Parathyroid adenoma (tissue), 2 donors: ENCODE measurements around the gene GUCA2A.

ENCODE experiments used
- H2AFZ ChIP-seq: fragments of 300-600 bp; sonication (generic); one replicate; pipeline ENCODE4 v1.7.0; 2017; ENCODE audit warnings: antibody characterized with exemption, mild to moderate bottlenecking
- H3K27ac ChIP-seq: fragments of 300-600 bp; sonication (generic); one replicate; pipeline ENCODE4 v1.7.0; 2017
- H3K27me3 ChIP-seq: fragments of 300-600 bp; sonication (generic); one replicate; pipeline ENCODE4 v1.7.0; 2017; ENCODE audit warnings: low read length; ENCODE audit not compliant: control insufficient read depth, insufficient read depth
- H3K36me3 ChIP-seq: fragments of 300-600 bp; sonication (generic); one replicate; pipeline ENCODE4 v1.7.0; 2017; ENCODE audit warnings: low read length; ENCODE audit not compliant: control insufficient read depth, insufficient read depth
- H3K4me1 ChIP-seq: fragments of 300-600 bp; sonication (generic); one replicate; pipeline ENCODE4 v1.7.0; 2017; ENCODE audit warnings: control low read depth
- H3K4me2 ChIP-seq: fragments of 300-600 bp; sonication (generic); one replicate; pipeline ENCODE4 v1.7.0; 2017; ENCODE audit warnings: low read length
- H3K4me3 ChIP-seq: fragments of 300-600 bp; sonication (generic); one replicate; pipeline ENCODE4 v1.7.0; 2017; ENCODE audit warnings: low read depth, low read length
- H3K79me2 ChIP-seq: fragments of 300-600 bp; sonication (generic); one replicate; pipeline ENCODE4 v1.7.0; 2017; ENCODE audit warnings: control low read depth
- H3K9ac ChIP-seq: fragments of 300-600 bp; sonication (generic); one replicate; pipeline ENCODE4 v1.7.0; 2017; ENCODE audit warnings: mild to moderate bottlenecking
- H3K9me3 ChIP-seq: fragments of 300-600 bp; sonication (generic); one replicate; pipeline ENCODE4 v1.7.0; 2017; ENCODE audit warnings: low read length; ENCODE audit not compliant: control insufficient read depth
- TF ChIP-seq, protein P1 (sequence below): fragments of 300-600 bp; sonication (generic); IDR thresholded peaks from one replicate; pipeline ENCODE4 v1.7.0; 2017; ENCODE audit warnings: antibody characterized with exemption, mild to moderate bottlenecking
- donor health status: primary hyperparathyroidism.

GUCA2A gene

DNA sequence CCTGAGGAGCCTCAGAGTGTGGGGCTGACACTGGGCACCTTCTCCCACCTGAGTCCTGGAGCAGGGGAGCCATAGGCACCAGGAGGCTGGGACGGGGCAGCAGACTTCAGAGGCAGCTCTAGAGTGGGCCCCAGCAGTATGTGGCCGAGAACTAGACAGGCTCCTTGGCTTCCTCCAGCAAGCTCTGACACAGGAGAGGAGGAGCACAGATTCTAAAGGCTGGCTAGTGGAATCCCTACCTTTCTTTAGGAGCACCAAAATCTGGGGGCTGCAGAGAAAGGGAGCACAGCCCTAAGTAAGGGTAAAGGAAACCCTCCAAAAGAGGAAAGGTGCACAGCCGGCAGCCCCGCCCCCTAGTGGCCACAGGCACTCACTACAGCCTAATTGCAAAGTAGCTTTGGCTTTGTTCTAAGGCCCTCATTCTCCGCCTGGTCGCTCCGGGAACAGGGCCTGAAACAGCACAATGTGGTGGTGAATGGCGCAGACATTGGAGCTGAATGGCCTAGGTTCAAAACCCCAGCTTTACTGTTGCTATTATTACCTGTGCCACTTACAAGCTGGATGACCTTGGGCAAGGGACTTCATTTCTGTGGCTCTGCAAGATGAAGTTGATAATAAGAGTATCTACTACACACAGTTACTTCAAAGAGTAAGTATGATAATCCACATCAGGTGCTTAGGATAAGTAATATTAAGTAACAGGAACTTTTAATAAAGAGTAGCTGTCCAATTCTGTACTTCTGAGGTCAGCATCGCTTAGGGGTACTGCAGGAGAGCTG lies 8.8 kb upstream of the GUCA2A start:
- no peak overlapping the region for H3K9ac ChIP-seq
- no peak overlapping the region for H2AFZ ChIP-seq
- H3K79me2 ChIP-seq, result no peaks in the 10 kb centered on the region
- H3K4me2 ChIP-seq, result no peak overlapping the region
- no peaks in the 10 kb centered on the region for H3K36me3 ChIP-seq
- H3K27me3 ChIP-seq, result no peaks in the 10 kb centered on the region
- H3K9me3 ChIP-seq, result no peaks in the 10 kb centered on the region
- H3K4me3 ChIP-seq, result no peak overlapping the region
- H3K4me1 ChIP-seq, result peaks cover 6% of the 10 kb centered on the region
- H3K27ac ChIP-seq, result peak overlapping the region; percentile 36
- TF ChIP-seq, protein P1, sequence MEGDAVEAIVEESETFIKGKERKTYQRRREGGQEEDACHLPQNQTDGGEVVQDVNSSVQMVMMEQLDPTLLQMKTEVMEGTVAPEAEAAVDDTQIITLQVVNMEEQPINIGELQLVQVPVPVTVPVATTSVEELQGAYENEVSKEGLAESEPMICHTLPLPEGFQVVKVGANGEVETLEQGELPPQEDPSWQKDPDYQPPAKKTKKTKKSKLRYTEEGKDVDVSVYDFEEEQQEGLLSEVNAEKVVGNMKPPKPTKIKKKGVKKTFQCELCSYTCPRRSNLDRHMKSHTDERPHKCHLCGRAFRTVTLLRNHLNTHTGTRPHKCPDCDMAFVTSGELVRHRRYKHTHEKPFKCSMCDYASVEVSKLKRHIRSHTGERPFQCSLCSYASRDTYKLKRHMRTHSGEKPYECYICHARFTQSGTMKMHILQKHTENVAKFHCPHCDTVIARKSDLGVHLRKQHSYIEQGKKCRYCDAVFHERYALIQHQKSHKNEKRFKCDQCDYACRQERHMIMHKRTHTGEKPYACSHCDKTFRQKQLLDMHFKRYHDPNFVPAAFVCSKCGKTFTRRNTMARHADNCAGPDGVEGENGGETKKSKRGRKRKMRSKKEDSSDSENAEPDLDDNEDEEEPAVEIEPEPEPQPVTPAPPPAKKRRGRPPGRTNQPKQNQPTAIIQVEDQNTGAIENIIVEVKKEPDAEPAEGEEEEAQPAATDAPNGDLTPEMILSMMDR, result peak; percentile 89

DNA sequence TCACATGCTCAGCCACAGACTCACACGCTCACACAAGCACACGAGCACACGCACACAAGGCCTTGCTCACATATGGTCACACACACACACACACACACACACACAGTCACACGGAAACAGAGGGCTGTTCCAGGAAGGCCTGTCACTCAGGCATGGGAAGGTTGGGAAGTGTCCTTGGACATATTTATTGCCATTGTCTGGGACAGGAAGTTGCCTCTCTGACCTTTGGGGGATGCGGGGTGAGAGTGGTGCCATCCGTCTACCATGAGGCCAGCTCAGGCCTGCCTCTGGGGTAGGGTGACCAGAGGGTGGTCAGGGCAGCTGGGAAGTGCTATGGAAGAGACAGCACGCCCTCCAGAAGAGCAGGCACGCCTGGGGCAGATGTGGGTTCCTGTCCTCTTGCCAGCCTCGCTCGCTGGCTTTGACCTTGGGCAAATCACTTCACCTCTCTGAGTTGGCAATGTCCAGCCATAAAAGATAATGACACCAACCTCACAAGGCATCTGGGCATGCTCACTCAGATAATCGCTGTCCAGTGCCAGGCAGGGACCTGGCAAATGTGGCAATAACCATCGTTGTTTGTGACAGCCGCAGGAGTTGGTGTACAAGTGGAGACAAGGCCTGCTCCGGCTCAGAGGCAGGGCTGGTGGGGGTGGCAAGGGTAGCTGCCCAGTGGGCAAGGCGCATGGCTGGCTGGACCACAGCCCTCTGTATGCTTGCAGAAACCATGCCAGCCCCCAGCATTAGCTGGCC lies 8.0 kb upstream of the GUCA2A start:
- Histone ChIP-seq H3K4me2 (no peak overlapping the region), H3K27ac (peak overlapping the region; percentile 36), H3K9ac (no peak overlapping the region), H3K36me3 (no peaks in the 10 kb centered on the region), H3K27me3 (no peaks in the 10 kb centered on the region), H3K79me2 (no peaks in the 10 kb centered on the region), H3K4me1 (peaks cover 6% of the 10 kb centered on the region), H2AFZ (peak overlapping the region; percentile 42), H3K4me3 (no peak overlapping the region), H3K9me3 (no peaks in the 10 kb centered on the region)
- TF ChIP-seq, protein P1, result no peak

DNA sequence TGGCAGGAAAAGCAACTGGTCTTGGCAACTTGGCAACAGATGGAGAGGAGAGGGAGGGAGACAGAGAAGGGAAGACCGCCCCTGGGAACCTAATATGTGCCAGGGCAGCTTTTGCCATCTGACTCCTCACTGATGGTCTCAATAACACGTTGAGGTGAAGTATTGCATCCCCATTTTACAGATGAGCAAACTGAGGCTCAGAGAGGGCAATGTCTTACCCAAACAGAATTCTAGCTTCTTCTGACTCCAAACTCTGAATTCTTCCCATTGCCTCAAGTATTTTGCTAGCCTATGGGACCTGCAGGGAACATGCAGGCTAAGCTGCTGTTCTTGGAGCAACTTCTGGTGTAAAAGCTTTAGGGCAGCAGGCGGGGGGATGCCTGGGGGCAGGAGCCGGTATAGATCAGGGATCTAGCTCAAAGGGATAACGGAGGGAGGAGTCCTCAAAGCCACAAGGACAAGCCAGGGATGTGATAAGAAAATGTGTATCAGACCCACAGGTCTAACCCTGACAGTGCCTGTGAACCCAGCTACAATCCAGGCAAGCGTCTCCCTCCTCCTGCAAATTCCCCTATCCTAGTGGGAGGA lies 7.2 kb upstream of the GUCA2A start:
- H3K79me2 ChIP-seq, result no peaks in the 10 kb centered on the region
- H3K27ac ChIP-seq, result no peak overlapping the region
- no peaks in the 10 kb centered on the region for H3K36me3 ChIP-seq
- no peaks in the 10 kb centered on the region for H3K9me3 ChIP-seq
- no peak overlapping the region for H2AFZ ChIP-seq
- H3K4me1 ChIP-seq, result peaks cover 6% of the 10 kb centered on the region
- H3K27me3 ChIP-seq, result no peaks in the 10 kb centered on the region
- H3K9ac ChIP-seq, result no peak overlapping the region
- TF ChIP-seq, protein P1, result no peak
- H3K4me2 ChIP-seq, result no peak overlapping the region
- H3K4me3 ChIP-seq, result no peak overlapping the region

DNA sequence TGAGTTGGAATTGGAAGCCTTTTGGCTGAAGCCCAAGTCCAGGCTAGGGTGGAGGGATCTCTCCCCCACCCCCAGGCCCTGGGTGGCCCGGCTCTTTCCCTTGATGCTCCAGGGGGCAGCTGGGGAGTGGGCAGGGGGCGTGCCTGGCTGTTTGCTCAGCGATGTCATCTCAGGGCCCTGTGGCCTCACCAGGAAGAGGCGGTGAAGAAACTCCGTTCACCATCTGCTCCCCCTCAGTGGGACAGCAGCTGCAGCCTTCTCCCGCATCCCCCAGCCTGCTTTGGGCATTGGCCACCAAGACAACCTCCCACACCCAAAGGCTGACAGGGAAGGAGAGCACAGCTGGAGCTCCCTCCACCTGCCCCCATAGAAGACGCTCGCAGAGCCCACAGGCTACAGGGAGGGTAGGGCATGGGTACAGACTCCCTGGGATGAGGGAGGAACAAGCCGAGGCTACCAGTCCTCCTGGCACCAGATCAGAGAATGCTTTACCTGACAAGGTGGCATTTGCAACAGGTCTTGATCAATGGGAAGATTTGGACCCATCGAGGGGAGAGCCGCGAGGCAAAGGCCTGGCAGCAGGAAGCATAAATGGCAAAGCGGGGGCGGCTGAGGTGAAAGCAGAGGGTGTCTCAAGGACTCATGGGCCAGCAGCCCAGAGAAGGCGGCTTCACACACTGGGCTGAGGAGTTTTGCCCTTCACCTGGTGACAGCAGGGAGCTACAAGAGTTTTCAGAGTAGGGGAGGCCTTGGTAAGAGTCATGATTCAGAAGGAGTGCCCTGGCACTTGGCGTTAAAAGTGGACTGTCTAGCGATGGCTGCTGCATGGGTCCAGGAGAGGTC lies 6.5 kb upstream of the GUCA2A start:
- Histone ChIP-seq H3K36me3 (no peaks in the 10 kb centered on the region), H3K27ac (no peak overlapping the region), H3K9ac (no peak overlapping the region), H3K79me2 (no peaks in the 10 kb centered on the region), H3K9me3 (no peaks in the 10 kb centered on the region), H3K4me3 (no peak overlapping the region), H3K4me1 (peaks cover 6% of the 10 kb centered on the region), H3K4me2 (no peak overlapping the region), H3K27me3 (no peaks in the 10 kb centered on the region), H2AFZ (no peak overlapping the region)
- TF ChIP-seq, protein P1, result no peak
